B cell (primary cell): ENCODE results near the gene IST1.

Experiments
- EZH2 ChIP-seq: IDR thresholded peaks from 2 replicates; pipeline ENCODE4 v1.6.1; 2012; ENCODE audit warnings: borderline replicate concordance, low read depth, mild to moderate bottlenecking, moderate library complexity, low read length; ENCODE audit not compliant: insufficient read depth, poor library complexity, severe bottlenecking
- TF ChIP-seq, protein P1 (sequence below): fragments of 200-600 bp; IDR thresholded peaks from one replicate; pipeline ENCODE4 v1.8.0; 2022; ENCODE audit warnings: antibody characterized with exemption, mild to moderate bottlenecking

DNA sequence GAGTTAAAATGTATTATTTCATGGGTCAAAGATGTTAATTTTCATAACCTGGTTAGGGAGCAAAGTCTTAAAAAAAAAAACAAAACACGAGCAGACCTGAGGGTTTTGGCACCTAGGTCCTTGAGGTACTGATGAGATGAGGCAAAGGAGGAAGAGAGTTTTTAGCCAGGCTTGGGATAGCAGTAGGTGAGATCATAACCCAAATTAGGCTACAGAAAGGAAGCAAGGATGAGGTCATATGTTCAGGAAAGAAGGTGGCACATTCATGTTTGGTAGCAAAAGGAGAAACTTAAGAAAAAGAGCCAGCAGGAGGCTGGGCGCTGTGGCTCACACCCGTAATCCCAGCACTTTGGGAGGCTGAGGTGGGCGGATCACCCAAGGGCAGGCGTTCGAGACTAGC lies 46.7 kb upstream of the IST1 start:
- TF ChIP-seq, protein P1, sequence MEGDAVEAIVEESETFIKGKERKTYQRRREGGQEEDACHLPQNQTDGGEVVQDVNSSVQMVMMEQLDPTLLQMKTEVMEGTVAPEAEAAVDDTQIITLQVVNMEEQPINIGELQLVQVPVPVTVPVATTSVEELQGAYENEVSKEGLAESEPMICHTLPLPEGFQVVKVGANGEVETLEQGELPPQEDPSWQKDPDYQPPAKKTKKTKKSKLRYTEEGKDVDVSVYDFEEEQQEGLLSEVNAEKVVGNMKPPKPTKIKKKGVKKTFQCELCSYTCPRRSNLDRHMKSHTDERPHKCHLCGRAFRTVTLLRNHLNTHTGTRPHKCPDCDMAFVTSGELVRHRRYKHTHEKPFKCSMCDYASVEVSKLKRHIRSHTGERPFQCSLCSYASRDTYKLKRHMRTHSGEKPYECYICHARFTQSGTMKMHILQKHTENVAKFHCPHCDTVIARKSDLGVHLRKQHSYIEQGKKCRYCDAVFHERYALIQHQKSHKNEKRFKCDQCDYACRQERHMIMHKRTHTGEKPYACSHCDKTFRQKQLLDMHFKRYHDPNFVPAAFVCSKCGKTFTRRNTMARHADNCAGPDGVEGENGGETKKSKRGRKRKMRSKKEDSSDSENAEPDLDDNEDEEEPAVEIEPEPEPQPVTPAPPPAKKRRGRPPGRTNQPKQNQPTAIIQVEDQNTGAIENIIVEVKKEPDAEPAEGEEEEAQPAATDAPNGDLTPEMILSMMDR = no peak
- TF ChIP-seq EZH2 = no peak
